Measurements from ENCODE around the gene NOL8. TPM values are rescaled to one million over a fixed set of nuclear protein-coding genes. Genes with fewer than 3 reads are reported as not detected.

The NOL8 gene
- total RNA-seq, 1 experiment from 2014 or later, result 32.2 TPM

- POLR2A ChIA-PET, result no interaction called here
- TF ChIP-seq KAT7 (CRISPR knock-in tag; IDR thresholded peaks at IDR 0.05; ENCODE audit: borderline replicate concordance) (no peak), FOXJ3 (CRISPR knock-in tag; IDR thresholded peaks at IDR 0.05; ENCODE audit: borderline replicate concordance) (no peak), TP53 (CRISPR knock-in tag; IDR thresholded peaks at IDR 0.05) (no peak), SMAD4 (CRISPR knock-in tag; IDR thresholded peaks at IDR 0.05) (no peak), ZBTB21 (CRISPR knock-in tag; IDR thresholded peaks at IDR 0.05; ENCODE audit: borderline replicate concordance) (no peak), CTCF (IDR thresholded peaks at IDR 0.05) (no peak), STAT6 (CRISPR knock-in tag; conservative IDR thresholded peaks at IDR 0.05; ENCODE audit: low read depth) (no peak), ZNF671 (CRISPR knock-in tag; IDR thresholded peaks at IDR 0.05) (no peak), RORB (CRISPR knock-in tag; IDR thresholded peaks at IDR 0.05) (no peak), NFATC4 (CRISPR knock-in tag; IDR thresholded peaks at IDR 0.05) (no peak), ETV6 (CRISPR knock-in tag; IDR thresholded peaks at IDR 0.05) (no peak), IRF2 (CRISPR knock-in tag; IDR thresholded peaks at IDR 0.05; ENCODE audit: borderline replicate concordance, low read depth) (no peak), ZNF121 (CRISPR knock-in tag; IDR thresholded peaks at IDR 0.05) (no peak)
- CTCF ChIA-PET, result interaction anchor here (0.6 to 1.3 kb wide), 2 partner anchors 41 to 134 kb away, joined by 3 to 4 read pairs; no protein-coding TSS in a partner anchor
- DNase-seq (ENCODE audit: low spot score), result no peak
- H3K4me3 Mint-ChIP-seq, result no peak overlapping the region
- peak overlapping the region; percentile 82; the same call in 1 of the 2 replicates for H3K27ac Mint-ChIP-seq
- no peaks in the 10 kb centered on the region for H3K27me3 Mint-ChIP-seq (ENCODE audit: low read depth)
- peak; percentile 81 for ATAC-seq
- peaks cover 7% of the 10 kb centered on the region; the same call in 1 of the 2 replicates for H3K36me3 Mint-ChIP-seq
- peaks cover 10% of the 10 kb centered on the region for H3K9me3 Mint-ChIP-seq
- peaks cover 14% of the 10 kb centered on the region for H3K4me1 Mint-ChIP-seq
Observed at GRCh38 chr9:92369075-92369474, 43.9 kb upstream of the NOL8 start.

- Mint-ChIP-seq H3K4me3 (no peak overlapping the region), H3K27ac (no peak overlapping the region), H3K27me3 (ENCODE audit: low read depth) (no peaks in the 10 kb centered on the region), H3K9me3 (peaks cover 23% of the 10 kb centered on the region), H3K36me3 (peaks cover 28% of the 10 kb centered on the region), H3K4me1 (no peaks in the 10 kb centered on the region)
- DNase-seq (ENCODE audit: low spot score) (no peak), ATAC-seq (no peak)
- no peak for TF ChIP-seq CTCF (IDR thresholded peaks at IDR 0.05)
- no peak for TF ChIP-seq GRHL2 (CRISPR knock-in tag; IDR thresholded peaks at IDR 0.05; ENCODE audit: insufficient replicate concordance, severe bottlenecking)
- TF ChIP-seq, protein P1, sequence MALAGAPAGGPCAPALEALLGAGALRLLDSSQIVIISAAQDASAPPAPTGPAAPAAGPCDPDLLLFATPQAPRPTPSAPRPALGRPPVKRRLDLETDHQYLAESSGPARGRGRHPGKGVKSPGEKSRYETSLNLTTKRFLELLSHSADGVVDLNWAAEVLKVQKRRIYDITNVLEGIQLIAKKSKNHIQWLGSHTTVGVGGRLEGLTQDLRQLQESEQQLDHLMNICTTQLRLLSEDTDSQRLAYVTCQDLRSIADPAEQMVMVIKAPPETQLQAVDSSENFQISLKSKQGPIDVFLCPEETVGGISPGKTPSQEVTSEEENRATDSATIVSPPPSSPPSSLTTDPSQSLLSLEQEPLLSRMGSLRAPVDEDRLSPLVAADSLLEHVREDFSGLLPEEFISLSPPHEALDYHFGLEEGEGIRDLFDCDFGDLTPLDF (CRISPR knock-in tag; IDR thresholded peaks at IDR 0.05), result no peak
- TF ChIP-seq MAX (CRISPR knock-in tag; IDR thresholded peaks at IDR 0.05), result no peak
- TF ChIP-seq, protein P2, sequence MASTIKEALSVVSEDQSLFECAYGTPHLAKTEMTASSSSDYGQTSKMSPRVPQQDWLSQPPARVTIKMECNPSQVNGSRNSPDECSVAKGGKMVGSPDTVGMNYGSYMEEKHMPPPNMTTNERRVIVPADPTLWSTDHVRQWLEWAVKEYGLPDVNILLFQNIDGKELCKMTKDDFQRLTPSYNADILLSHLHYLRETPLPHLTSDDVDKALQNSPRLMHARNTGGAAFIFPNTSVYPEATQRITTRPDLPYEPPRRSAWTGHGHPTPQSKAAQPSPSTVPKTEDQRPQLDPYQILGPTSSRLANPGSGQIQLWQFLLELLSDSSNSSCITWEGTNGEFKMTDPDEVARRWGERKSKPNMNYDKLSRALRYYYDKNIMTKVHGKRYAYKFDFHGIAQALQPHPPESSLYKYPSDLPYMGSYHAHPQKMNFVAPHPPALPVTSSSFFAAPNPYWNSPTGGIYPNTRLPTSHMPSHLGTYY (CRISPR knock-in tag; IDR thresholded peaks at IDR 0.05), result no peak
- TF ChIP-seq, protein P3, sequence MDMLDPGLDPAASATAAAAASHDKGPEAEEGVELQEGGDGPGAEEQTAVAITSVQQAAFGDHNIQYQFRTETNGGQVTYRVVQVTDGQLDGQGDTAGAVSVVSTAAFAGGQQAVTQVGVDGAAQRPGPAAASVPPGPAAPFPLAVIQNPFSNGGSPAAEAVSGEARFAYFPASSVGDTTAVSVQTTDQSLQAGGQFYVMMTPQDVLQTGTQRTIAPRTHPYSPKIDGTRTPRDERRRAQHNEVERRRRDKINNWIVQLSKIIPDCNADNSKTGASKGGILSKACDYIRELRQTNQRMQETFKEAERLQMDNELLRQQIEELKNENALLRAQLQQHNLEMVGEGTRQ (CRISPR knock-in tag; IDR thresholded peaks at IDR 0.05), result no peak
- CTCF ChIA-PET, result no interaction called here
- POLR2A ChIA-PET, result interaction anchor here (0.6 kb wide), 1 partner anchor 29 kb away, joined by 3 read pairs; no protein-coding TSS in a partner anchor
Observed at GRCh38 chr9:92360083-92360482, 34.9 kb upstream of the NOL8 start.
